ENCODE measurements around the gene RTF2. TPM values are rescaled to one million over a fixed set of nuclear protein-coding genes. Genes with fewer than 3 reads are reported as not detected.

Gene RTF2, protein sequence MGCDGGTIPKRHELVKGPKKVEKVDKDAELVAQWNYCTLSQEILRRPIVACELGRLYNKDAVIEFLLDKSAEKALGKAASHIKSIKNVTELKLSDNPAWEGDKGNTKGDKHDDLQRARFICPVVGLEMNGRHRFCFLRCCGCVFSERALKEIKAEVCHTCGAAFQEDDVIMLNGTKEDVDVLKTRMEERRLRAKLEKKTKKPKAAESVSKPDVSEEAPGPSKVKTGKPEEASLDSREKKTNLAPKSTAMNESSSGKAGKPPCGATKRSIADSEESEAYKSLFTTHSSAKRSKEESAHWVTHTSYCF
- 130 TPM for polyA plus RNA-seq

DNA sequence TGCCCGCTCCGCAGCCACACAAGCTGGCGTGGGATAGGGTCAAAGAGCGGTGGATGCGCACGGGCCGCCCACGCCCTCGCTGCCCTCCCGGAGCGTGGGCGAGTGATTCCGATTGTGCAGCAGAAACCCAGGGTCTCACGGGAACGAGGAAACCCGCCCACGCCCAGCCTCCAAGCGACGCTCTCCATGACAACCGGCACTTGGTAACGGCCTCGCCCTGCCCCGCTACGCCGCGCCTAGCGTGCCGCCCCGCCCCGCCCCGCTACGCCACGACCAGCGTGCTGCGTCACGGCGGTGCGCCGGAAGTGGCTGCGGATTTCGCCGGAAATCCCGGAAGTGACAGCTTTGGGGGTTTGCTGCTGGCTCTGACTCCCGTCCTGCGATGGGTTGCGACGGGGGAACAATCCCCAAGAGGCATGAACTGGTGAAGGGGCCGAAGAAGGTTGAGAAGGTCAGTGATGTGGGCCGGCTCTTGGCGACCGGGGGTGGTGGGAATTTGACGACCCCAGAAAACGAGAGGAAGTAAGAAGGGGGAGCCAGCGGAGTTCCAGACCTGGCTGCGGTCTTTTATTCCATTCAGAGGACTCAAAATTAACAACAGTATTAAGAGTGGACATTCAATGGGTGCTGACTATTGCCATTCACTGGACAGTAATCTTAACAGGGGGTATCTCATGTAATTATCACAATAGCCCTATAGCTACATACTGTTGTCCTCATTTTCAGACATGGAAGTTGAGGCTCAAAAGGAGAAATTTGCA lies at the start of gene RTF2:
TSS of gene RTF2 (plus strand) at position 312 of the 761 bp plus-strand sequence. CDS start at position 383, 71 bp downstream.
- H3K27me3 Mint-ChIP-seq, result no peaks in the 10 kb centered on the region
- peaks cover 31 to 35% (median 33%) of the 10 kb centered on the region in 3 donors for H3K4me1 Mint-ChIP-seq
- peak within 1 kb of the TSS; percentile 99 to 100 (median 100) for H3K4me3 Mint-ChIP-seq
- H3K27ac Mint-ChIP-seq, result peak within 1 kb of the TSS; percentile 98 to 99 (median 99)
- H3K36me3 Mint-ChIP-seq, result no peaks in the 10 kb centered on the region
- H3K9me3 Mint-ChIP-seq, result no peaks in the 10 kb centered on the region

DNA sequence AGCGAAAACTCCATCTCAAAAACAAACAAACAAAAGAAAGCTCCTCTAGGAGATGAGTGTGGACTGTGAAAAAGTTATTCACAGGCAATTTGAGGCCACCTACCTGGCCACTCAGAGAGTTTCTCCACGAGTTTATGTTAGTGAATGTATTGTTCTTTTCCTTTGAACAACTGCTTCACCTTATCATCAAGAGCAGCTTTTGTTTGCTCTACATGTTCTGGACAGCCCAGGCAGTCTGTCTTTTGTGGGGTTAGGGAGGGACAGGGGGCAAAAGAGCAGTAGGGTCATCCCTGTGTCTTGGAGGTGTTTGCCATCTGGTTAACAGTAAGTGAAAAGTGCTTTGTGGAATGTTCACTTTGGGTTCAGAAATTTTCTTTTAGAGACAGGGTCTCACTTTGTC lies 48.4 kb upstream of the RTF2 start:
- Mint-ChIP-seq H3K9me3 (no peaks in the 10 kb centered on the region), H3K27me3 (no peaks in the 10 kb centered on the region), H3K36me3 (peaks cover 4% of the 10 kb centered on the region), H3K4me1 (no peaks in the 10 kb centered on the region), H3K27ac (no peak overlapping the region), H3K4me3 (no peak overlapping the region)

DNA sequence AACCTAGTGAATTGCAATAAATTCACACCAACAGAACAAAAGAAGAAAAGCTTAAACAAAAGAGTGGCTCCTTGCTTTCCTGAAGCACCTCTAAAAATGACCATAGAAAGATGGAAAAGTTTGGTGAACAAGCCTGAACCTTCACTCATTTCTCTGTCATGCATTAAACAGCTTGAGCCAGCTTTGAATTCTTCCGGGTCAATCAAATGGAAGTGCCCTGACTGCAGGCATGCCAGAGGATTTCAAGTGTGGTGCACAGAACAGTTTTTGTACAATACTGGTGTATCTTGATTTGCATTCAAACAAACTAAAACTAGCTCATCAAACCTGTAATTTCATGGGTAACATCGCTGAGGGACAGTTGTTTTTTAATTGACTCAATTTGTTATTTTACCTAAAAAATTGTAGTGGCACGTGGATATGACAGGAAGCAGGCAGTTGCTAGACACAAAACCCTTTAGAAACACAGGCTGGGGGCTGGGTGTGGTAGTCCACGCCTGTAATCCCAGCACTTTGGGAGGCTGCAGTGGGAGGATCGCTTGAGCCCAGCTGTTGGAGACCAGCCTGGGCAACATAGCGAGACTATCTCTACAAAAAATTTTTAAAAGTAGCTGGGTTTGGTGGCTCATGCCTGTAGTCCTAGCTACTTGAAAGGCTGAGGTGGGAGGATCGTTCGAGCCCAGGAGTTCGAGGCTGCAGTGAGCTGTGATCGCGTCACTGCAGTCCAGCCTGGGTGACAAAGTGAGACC lies 47.3 kb upstream of the RTF2 start:
- Mint-ChIP-seq H3K4me1 (no peaks in the 10 kb centered on the region), H3K9me3 (no peaks in the 10 kb centered on the region), H3K36me3 (peaks cover 4% of the 10 kb centered on the region), H3K4me3 (no peak overlapping the region), H3K27ac (peak overlapping the region in 1 of 3 donors; percentile 4), H3K27me3 (no peaks in the 10 kb centered on the region)

DNA sequence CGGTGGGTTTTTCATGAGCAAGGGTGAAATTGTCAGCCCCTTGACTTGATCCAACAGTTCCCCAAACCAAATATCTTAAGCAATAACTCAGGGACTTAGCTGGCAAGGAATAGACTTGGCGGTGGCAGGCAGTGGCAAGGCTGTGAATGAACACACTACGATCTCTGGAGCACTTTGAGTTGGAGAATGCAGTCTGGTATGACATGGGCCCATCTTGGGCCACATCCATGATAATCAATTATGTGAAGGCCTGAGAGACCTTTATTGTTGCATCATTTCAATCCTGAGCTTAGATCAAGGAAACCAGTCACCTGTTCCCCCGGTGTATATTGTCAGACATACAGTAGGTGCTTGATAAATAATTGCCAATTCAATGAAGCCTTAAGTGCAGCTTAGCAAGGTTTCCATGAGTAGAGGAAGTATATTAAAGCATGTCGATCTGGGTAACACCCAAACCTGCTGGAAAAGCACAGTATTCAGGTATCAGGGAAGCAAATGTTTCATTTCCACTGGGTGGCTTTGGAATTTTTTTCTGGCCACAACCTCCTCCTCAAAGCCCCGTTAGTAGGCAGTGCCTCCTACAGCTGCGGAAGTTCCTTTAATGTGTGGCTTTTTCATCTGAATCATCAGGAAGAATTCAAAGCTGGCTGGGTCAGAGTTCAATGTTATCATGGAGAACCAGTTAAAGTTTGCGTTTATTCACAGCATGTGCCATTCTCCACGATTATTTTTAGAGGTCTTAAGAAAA lies 46.2 kb upstream of the RTF2 start:
- Mint-ChIP-seq H3K36me3 (peaks cover 3% of the 10 kb centered on the region), H3K27me3 (no peaks in the 10 kb centered on the region), H3K27ac (peak overlapping the region in 1 of 3 donors; percentile 1), H3K4me3 (no peak overlapping the region), H3K9me3 (no peaks in the 10 kb centered on the region), H3K4me1 (no peaks in the 10 kb centered on the region)

DNA sequence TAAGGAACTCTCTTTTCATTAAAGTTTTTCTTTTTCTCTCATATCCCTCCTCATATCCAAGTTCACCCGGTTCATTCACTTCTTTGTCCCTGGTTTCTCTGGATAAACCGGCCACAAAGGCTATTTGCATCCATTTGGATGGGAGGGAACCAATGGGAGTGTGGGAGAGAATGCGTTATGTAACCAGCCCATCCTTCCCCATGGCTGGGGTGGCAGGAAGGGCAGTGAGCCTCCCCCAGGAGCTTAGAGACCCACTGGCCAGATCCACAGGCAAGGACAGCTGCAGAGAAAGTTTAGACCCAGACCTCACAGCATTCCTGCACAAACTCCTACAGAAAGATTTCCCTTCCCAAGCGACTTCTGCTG lies 45.6 kb upstream of the RTF2 start:
- no peak overlapping the region for H3K4me3 Mint-ChIP-seq
- peaks cover 0 to under 1% (median 0%) of the 10 kb centered on the region in 3 donors for H3K4me1 Mint-ChIP-seq
- H3K27me3 Mint-ChIP-seq, result no peaks in the 10 kb centered on the region
- H3K9me3 Mint-ChIP-seq, result no peaks in the 10 kb centered on the region
- H3K27ac Mint-ChIP-seq, result no peak overlapping the region
- H3K36me3 Mint-ChIP-seq, result no peaks in the 10 kb centered on the region

DNA sequence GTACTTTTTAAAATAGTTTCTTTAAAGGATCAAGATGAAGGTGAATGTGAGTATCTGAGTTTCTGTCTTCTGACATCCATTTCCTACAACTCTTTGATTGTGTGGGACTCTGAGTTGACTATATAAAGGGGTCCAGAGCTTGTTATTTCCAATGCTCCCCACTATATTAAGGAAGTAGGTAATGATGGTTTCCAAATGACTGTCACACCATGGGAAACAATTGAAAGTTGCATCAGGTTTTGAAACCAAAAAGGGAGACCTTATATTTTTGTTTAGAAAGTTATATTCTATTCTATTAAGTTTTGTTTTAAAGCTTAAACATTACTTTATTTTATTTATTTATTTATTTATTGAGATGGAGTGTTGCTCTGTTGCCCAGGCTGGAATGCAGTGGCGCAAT lies 45.2 kb upstream of the RTF2 start:
- Mint-ChIP-seq H3K9me3 (no peaks in the 10 kb centered on the region), H3K27ac (no peak overlapping the region), H3K36me3 (no peaks in the 10 kb centered on the region), H3K4me1 (peaks cover 0 to 5% (median 0%) of the 10 kb centered on the region in 3 donors), H3K27me3 (no peaks in the 10 kb centered on the region), H3K4me3 (no peak overlapping the region)

DNA sequence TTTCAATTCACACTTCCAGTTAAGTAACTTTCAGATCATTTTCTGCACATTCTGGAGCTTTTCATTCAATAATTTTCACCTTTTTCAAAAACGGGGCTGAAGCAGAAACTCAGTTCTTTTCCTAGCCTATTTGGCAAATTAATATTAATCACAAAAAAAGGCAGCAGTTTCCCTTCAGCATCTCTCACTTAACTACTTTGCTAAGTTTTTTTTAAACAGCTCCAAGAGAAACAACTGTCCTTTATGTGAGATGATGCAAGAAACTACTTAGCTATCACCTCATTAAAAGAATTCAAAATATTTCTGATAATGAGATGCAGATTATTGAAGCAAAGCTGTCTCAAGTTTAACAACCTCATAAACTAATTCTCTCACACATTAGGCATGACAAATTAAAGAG lies 44.5 kb upstream of the RTF2 start:
- no peaks in the 10 kb centered on the region for H3K27me3 Mint-ChIP-seq
- H3K4me1 Mint-ChIP-seq, result peaks cover 0 to 6% (median 3%) of the 10 kb centered on the region in 3 donors
- H3K9me3 Mint-ChIP-seq, result no peaks in the 10 kb centered on the region
- H3K27ac Mint-ChIP-seq, result no peak overlapping the region
- H3K36me3 Mint-ChIP-seq, result no peaks in the 10 kb centered on the region
- H3K4me3 Mint-ChIP-seq, result no peak overlapping the region

DNA sequence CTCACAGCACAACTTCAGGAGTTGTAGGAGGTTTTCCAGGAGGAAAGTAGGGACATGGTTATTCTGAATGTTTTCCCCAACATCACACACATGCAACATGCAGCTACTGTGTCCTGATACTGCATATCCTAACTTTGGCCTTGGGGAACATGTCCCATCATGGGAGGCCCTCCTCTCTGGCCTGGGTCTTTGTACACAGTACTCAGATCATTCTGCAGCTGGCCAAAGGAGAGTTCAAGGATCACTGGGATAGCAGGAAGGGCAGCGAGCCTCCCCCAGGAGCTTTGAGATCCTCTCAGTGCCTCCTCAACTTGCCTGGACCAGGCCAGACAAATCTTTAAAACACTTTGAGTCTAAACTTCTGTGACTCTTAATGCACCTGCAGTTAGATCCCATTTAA lies 43.5 kb upstream of the RTF2 start:
- Mint-ChIP-seq H3K36me3 (no peaks in the 10 kb centered on the region), H3K4me1 (peaks cover 8 to 14% (median 13%) of the 10 kb centered on the region in 3 donors), H3K27me3 (peaks cover 6% of the 10 kb centered on the region), H3K4me3 (no peak overlapping the region), H3K9me3 (peaks cover 0 to 1% (median 0%) of the 10 kb centered on the region in 3 donors), H3K27ac (no peak overlapping the region)

DNA sequence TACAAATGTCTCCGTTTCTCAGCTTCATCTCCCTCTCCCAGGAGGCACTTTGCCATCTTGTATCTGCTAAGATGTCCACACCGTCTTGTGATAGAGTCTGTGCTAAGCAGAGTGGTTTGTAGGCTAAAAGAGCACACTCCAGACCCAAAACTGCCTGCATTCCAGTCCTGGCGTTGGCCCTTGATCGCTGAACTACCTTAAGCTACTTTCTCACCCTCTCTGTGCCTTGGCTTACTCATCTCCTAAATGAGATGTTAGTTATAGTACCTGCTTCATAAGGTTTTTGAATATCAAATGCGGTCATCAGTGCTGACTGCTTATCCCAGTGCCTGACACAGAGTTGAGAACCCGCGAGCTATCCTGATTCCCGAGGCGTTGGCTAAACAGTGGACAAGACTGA lies 42.4 kb upstream of the RTF2 start:
- H3K4me3 Mint-ChIP-seq, result no peak overlapping the region
- no peak overlapping the region for H3K27ac Mint-ChIP-seq
- H3K9me3 Mint-ChIP-seq, result peaks cover 0 to 1% (median 0%) of the 10 kb centered on the region in 3 donors
- H3K27me3 Mint-ChIP-seq, result peaks cover 11% of the 10 kb centered on the region
- H3K36me3 Mint-ChIP-seq, result no peaks in the 10 kb centered on the region
- H3K4me1 Mint-ChIP-seq, result peaks cover 8 to 19% (median 15%) of the 10 kb centered on the region in 3 donors

DNA sequence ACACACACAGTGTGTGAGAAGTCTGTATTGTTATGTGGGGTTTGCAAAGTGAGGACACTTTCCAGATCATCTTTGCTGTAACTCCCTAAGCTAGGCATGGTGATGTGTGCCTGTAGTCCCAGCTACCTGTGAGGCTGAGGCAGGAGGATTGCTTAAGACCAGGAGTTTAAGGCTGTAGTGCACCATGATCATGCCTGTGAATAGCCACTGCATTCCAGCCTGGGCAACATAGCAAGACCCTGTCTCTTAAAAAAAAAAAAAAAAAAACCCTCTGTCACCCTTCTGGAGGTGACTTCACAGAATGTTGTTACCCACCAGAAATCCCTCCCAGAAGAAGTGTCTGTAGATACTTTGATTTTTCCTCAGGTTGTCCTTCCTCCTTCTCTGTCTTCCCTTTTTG lies 41.5 kb upstream of the RTF2 start:
- H3K4me1 Mint-ChIP-seq, result peaks cover 8 to 19% (median 15%) of the 10 kb centered on the region in 3 donors
- H3K36me3 Mint-ChIP-seq, result no peaks in the 10 kb centered on the region
- peak overlapping the region in 1 of 3 donors; percentile 39 for H3K27ac Mint-ChIP-seq
- peaks cover 0 to 1% (median 0%) of the 10 kb centered on the region in 3 donors for H3K9me3 Mint-ChIP-seq
- H3K27me3 Mint-ChIP-seq, result peaks cover 11% of the 10 kb centered on the region
- H3K4me3 Mint-ChIP-seq, result no peak overlapping the region

DNA sequence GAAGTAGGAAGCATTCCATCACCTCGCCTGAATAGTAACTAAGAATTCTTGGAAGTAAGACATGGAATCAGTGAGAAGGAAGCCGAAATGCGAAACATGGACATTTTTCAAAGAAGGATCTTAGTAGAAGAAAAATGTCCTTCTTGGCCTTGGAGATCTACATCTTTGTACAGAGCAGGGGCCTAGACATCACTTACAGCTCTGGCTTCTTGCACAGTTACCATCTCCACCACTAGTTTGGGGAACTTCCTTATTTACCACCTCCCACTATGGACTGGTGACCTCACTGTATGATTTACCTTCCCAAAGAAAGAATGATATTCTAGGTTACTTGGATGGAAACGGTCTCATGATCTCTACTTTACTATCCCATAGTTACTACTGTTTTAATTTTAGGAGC lies 40.6 kb upstream of the RTF2 start:
- no peak overlapping the region for H3K4me3 Mint-ChIP-seq
- peaks cover 8 to 19% (median 15%) of the 10 kb centered on the region in 3 donors for H3K4me1 Mint-ChIP-seq
- H3K9me3 Mint-ChIP-seq, result peaks cover 0 to 1% (median 0%) of the 10 kb centered on the region in 3 donors
- peaks cover 11% of the 10 kb centered on the region for H3K27me3 Mint-ChIP-seq
- no peaks in the 10 kb centered on the region for H3K36me3 Mint-ChIP-seq
- H3K27ac Mint-ChIP-seq, result no peak overlapping the region

DNA sequence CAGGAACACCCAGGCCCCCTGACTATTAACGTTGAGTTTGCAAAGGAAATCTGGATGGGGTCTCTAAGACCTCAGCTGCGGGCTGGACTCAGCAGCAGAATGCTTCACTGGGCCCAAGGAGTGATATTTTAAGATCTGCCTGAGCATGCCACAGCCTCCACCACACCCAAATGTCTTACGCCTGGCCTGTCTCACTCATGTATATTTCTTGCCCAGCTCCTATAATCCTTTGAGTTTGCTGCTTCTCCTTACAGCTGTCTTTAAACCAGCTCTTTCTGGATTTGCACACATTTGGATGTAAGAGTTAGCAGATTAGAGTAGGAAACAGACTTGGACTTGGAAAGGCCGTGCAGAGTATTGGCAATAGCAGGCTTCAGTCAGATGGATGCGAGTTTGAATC lies 40.0 kb upstream of the RTF2 start:
- H3K4me3 Mint-ChIP-seq, result peak overlapping the region in 1 of 4 donors; percentile 33
- no peak overlapping the region for H3K27ac Mint-ChIP-seq
- H3K9me3 Mint-ChIP-seq, result peaks cover 0 to 1% (median 0%) of the 10 kb centered on the region in 3 donors
- no peaks in the 10 kb centered on the region for H3K36me3 Mint-ChIP-seq
- peaks cover 11% of the 10 kb centered on the region for H3K27me3 Mint-ChIP-seq
- peaks cover 10 to 19% (median 15%) of the 10 kb centered on the region in 3 donors for H3K4me1 Mint-ChIP-seq

DNA sequence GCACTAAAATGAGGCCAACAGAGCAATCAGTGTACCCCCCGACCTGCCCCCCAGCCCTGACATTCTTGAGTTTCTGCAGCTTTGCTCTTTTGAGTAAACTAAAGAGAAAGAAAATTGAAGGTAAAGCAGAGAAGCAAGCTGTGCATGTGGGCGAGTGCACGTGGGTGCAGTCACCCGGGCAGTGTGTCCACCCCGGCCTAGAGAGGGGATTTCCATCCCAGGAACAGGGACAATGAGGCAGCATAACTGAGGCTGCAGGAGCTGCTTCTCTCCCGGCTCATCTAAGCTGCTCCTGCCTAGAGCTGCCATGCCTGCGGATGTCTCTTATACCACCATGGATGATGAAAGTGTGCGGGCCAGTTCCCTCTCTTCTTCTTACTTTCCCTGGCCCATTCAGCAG lies 39.5 kb upstream of the RTF2 start:
- Mint-ChIP-seq H3K4me3 (peak overlapping the region in 3 of 4 donors; percentile 19 to 68 (median 33)), H3K27ac (no peak overlapping the region), H3K4me1 (peaks cover 10 to 19% (median 15%) of the 10 kb centered on the region in 3 donors), H3K9me3 (peaks cover 0 to 1% (median 0%) of the 10 kb centered on the region in 3 donors), H3K36me3 (no peaks in the 10 kb centered on the region), H3K27me3 (peaks cover 11% of the 10 kb centered on the region)

DNA sequence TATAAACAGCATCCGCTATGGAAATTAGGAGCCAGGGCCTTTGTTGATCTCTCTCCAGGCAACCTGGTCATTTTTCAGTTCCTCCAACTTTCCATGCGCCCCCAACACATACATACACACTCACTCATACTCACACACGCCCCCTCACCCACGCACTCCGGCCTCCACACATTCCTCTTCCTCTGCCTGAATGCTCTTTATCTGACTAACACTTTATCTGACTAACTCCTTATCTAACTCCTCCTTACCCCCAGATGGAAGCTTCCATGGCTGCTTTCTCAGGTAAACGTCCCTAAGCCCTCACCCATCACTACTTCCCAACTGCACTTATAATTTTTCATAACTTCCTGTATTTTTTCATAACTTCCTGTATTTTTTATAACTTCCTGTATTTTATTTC lies 38.9 kb upstream of the RTF2 start:
- Mint-ChIP-seq H3K27ac (no peak overlapping the region), H3K4me1 (peaks cover 10 to 19% (median 15%) of the 10 kb centered on the region in 3 donors), H3K4me3 (peak overlapping the region; percentile 33 to 75 (median 64))

More for the DNA sequence above, 38.9 kb upstream of the RTF2 start:
- Mint-ChIP-seq H3K9me3 (peaks cover 0 to 1% (median 0%) of the 10 kb centered on the region in 3 donors), H3K27me3 (peaks cover 11% of the 10 kb centered on the region), H3K36me3 (no peaks in the 10 kb centered on the region)
